ENCODE results near the gene ATG9B. TPM values are rescaled to one million over a fixed set of nuclear protein-coding genes. Genes with fewer than 3 reads are reported as not detected.

Gene ATG9B
- total and polyA plus RNA-seq, 2 of the 13 experiments (the other 11 are each of a cell fraction or from before 2014, with no cell fraction given), result 0.24 TPM; not detected in 1

DNA sequence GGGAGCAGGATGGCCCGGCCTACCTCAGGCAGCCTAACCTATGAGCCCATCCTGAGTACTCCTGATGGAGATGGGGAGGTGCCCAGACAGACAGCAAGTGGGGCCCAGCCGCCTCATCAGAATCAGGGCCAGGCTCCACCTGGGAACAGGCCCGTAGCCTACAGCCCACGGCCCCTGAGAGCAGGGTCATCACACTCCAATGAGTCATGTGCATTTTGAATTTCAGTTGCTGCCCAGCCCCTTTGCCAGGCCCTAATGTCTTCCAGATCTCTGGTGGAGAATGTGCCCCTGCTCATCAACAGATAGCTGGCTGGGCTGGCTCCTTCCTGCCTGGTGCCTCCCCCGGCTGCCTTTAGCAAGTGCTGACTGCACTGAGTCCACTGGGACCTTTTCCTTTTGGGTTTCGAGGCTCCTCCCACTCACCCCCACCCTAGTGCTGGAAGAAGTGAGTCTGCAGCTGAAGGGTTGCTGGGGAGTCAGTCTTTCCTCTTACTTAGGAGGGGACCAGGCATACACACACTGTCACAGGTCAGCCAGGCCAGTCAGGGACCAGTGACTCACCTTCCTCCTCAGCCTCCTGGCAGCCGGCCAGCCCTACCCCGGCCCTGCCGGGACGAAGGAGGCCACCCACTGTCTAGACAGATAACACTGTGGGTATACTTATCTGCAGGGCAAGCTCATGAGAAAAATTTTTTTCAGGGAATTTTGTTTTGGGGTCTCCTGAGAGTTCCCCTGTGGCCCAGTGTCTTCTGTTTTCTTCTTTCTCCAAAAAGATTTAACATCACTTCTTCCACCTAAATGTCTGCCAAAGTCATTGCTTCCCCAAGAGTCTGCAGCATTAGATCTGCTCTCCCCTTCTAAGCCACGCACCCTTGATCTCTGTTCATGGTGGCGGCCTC, 14.9 kb upstream of the ATG9B start (continued):
- TF ChIP-seq ZNF101 (CRISPR knock-in tag; IDR thresholded peaks at IDR 0.05; ENCODE audit: borderline replicate concordance, low read depth) (no peak), U2AF1 (optimal IDR thresholded peaks at IDR 0.05; ENCODE audit: low read depth, low read length) (no peak), XRCC5 (optimal IDR thresholded peaks at IDR 0.05; ENCODE audit: low read length) (peak; percentile 64), RELA (CRISPR knock-in tag; IDR thresholded peaks at IDR 0.05) (no peak), ARNT2 (CRISPR knock-in tag; IDR thresholded peaks at IDR 0.05; ENCODE audit: low read depth) (0 out of 2 replicates have a peak, but pooled peaks have one; percentile 36), TIGD3 (CRISPR knock-in tag; IDR thresholded peaks at IDR 0.05; ENCODE audit: borderline replicate concordance) (no peak), FOSL2 (CRISPR knock-in tag; IDR thresholded peaks at IDR 0.05) (peak; percentile 91), ARID5B (CRISPR knock-in tag; IDR thresholded peaks at IDR 0.05) (0 out of 2 replicates have a peak, but pooled peaks have one; percentile 10), THAP11 (CRISPR knock-in tag; IDR thresholded peaks at IDR 0.05) (peak; percentile 40; the same call in 1 of the 2 replicates), PAWR (CRISPR knock-in tag; IDR thresholded peaks at IDR 0.05; ENCODE audit: borderline replicate concordance) (no peak), HOXA7 (CRISPR knock-in tag; IDR thresholded peaks at IDR 0.05) (no peak), ELF4 (CRISPR knock-in tag; IDR thresholded peaks at IDR 0.05; ENCODE audit: borderline replicate concordance) (no peak)
- TF ChIP-seq, protein P1, sequence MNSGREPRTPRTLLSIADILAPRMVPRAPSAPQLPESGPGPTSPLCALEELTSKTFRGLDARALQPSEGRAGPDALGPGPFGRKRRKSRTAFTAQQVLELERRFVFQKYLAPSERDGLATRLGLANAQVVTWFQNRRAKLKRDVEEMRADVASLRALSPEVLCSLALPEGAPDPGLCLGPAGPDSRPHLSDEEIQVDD (CRISPR knock-in tag; IDR thresholded peaks at IDR 0.05; ENCODE audit: borderline replicate concordance), result no peak
